Choroid plexus epithelial cell (primary cell): ENCODE results near the gene MIAT.

ENCODE experiments used
- DNase-seq: peaks from one replicate; pipeline ENCODE4 v3.0.0-alpha.2; 2010; ENCODE audit warnings: low read depth
- H3K4me3 ChIP-seq: 2 replicates; pipeline ENCODE4 v1.5.1; 2011; ENCODE audit warnings: low read depth, mild to moderate bottlenecking, control low read depth, low read length, moderate library complexity
- TF ChIP-seq, protein P1 (sequence below): conservative IDR thresholded peaks from 2 replicates; pipeline ENCODE4 v1.5.1; 2011; ENCODE audit warnings: low read depth, mild to moderate bottlenecking, control low read depth, inconsistent platforms, low read length, moderate library complexity

The MIAT gene

DNA sequence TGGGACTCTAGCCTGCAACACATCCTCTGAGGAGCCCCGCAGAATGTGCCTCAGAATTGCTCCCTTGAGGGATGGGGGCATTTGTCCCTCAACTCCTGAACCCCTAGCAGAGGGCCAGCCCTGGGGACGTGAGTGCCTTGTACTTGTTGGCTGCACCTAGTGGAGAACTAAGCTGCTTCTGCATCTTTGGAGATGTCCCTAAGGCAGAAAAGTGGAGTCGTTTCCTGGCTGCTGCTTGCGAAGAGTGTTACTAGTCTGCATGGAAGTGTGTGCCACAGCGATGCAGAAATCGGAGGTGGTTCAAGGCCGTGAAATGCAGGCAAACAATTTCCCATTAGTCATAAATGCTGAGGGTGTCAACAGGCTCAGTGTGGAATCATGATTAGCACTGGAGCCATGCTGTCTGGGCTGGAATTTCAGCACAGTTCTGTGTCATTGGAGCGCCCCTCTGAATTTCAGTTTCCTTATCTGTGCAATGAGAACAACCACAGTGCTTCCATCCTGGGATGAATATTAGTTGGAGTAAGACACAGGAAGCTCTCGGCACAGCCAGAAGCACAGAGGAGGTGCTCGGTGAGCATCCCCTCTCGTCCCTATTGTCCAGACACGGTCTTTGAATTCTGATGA lies 56.5 kb downstream of the MIAT start:
- TF ChIP-seq, protein P1, sequence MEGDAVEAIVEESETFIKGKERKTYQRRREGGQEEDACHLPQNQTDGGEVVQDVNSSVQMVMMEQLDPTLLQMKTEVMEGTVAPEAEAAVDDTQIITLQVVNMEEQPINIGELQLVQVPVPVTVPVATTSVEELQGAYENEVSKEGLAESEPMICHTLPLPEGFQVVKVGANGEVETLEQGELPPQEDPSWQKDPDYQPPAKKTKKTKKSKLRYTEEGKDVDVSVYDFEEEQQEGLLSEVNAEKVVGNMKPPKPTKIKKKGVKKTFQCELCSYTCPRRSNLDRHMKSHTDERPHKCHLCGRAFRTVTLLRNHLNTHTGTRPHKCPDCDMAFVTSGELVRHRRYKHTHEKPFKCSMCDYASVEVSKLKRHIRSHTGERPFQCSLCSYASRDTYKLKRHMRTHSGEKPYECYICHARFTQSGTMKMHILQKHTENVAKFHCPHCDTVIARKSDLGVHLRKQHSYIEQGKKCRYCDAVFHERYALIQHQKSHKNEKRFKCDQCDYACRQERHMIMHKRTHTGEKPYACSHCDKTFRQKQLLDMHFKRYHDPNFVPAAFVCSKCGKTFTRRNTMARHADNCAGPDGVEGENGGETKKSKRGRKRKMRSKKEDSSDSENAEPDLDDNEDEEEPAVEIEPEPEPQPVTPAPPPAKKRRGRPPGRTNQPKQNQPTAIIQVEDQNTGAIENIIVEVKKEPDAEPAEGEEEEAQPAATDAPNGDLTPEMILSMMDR = no peak
- peak; percentile 81 for DNase-seq
- H3K4me3 ChIP-seq = no peak overlapping the region

DNA sequence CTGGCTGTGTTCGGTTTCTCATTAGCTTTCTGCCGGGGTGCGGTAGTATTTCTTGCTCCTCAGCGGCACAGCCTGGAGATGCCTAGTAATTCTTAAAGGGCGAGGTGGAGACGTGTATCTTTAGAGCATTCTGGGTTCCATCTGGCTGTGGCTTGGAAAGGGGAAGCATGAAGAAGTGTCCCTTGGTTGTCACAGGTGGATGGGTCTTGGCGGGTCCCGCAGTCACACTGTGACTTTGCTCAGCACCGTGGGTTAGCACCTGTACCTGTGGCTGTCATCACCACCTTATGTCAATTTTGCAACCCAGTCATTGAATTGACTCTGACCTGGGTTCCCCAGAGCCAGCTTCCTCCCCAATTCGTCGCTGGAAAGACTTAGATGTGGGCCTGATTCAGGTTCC lies 57.6 kb downstream of the MIAT start:
- DNase-seq = no peak
- TF ChIP-seq, protein P1 = no peak

GRCh38 chr22:26715392-26715936 lies 58.1 kb downstream of the MIAT start:
- DNase-seq = no peak
- TF ChIP-seq, protein P1 = no peak
- no peak overlapping the region for H3K4me3 ChIP-seq

More for the DNA sequence above, 57.6 kb downstream of the MIAT start:
- H3K4me3 ChIP-seq = no peak overlapping the region

DNA sequence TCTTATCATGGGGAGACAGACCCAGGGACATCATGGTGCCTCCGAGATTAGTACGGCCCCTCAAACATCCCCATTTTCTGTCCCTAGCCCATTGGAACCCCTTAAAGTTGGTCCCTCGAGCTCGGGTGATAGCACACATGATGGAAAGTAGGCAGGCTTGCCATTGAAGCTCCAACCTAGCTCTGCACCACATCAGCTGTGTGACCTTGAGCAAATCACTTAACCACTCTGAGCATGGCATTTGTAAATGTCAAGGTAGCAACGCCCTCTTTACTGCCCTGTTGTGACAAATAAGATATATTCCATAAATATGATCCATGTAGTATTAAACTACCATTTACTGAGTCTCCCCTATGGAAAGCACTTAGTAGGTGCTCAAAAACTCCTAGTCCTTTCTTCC lies 61.1 kb downstream of the MIAT start:
- TF ChIP-seq, protein P1 = no peak
- no peak for DNase-seq
- H3K4me3 ChIP-seq = no peak overlapping the region

DNA sequence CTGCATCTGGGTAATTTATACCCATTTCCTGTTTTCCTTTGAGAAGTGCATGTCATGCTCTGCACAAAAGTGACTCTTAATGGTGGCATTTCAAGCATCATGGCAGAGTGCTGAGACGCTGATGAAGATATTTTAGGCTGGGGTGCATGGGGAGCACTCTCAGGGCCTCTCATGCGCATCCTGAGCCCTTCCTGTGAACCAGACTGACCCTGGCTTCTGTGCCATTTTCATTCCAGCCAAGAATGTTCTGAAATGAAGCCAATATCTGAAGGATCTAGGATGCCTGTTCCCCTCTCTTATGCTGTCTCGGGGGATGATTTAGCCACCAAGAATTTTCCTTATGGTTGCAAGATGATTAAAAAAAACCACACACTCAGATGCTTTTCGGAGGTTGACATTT lies 61.5 kb downstream of the MIAT start:
- no peak overlapping the region for H3K4me3 ChIP-seq
- peak; percentile 86 for DNase-seq
- TF ChIP-seq, protein P1 = no peak

DNA sequence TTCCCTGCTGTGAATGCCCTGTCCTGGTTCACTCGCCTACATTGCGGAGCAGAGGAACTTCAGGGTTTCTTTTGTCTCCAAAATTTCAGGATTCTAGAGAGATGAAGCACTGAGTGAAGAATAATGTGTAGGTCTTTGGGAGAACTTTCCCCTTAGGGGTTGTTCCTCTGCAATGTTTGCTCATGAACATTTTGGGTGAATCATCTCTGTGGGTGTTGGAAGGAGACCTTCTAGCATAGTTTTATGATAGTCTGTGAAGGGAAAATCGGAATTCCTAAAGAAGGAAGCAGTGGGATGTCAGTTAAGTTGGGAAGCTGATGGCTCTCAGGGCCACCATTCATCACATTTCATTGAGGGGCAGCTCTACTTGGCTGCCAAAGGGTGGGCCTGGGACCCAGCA lies 64.8 kb downstream of the MIAT start:
- H3K4me3 ChIP-seq = no peak overlapping the region
- DNase-seq = no peak

GRCh38 chr22:26724414-26724813 lies 67.0 kb downstream of the MIAT start:
- H3K4me3 ChIP-seq = no peak overlapping the region
- no peak for DNase-seq
- TF ChIP-seq, protein P1 = no peak

More for the DNA sequence above, 64.8 kb downstream of the MIAT start:
- TF ChIP-seq, protein P1 = no peak
